HepG2 (cell line): ENCODE measurements around the gene C5orf15. TPM values are rescaled to one million over a fixed set of nuclear protein-coding genes. Genes with fewer than 3 reads are reported as not detected.

Source experiments
- ATAC-seq: fragments of 200-7000 bp; cut with Tn5 transposase; 3 replicates; pipeline ENCODE4 v1.9.1; 2020; ENCODE audit warnings: mild to moderate bottlenecking, moderate library complexity
- BruUV-seq: library from RNA; stranded (reverse); fragments of 400-500 nt; replicated peaks from 2 replicates; lab custom pipeline; 2021; lab: Mats Ljungman, UMichigan
- CTCF ChIA-PET: fragments of 300-600 bp; formaldehyde crosslinking; extraction: SDS; loops from one replicate; lab custom pipeline; 2021; ENCODE audit warnings: low total read pairs, inconsistent platforms, low intra/inter-chr PET ratio; lab: Yijun Ruan, JAX
- POLR2A ChIA-PET: fragments of 350-600 bp; sonication (Branson Sonifier 250); formaldehyde crosslinking; loops from one replicate; lab custom pipeline; 2020; ENCODE audit warnings: antibody characterized with exemption, inconsistent platforms; lab: Yijun Ruan, JAX
- DNase-seq: peaks from one replicate; pipeline ENCODE4 v3.0.0-alpha.2; 2015; ENCODE audit warnings: low spot score
- FAIRE-seq: peaks from 3 replicates; lab custom pipeline; 2011; peaks lifted over from hg19 to GRCh38; lab: Jason Lieb, UNC
- H2AFZ ChIP-seq: one replicate; pipeline ENCODE4 v1.6.1; 2011; ENCODE audit warnings: low read length, inconsistent platforms
- H3K27ac ChIP-seq: fragments of 300-600 bp; 3 replicates; pipeline ENCODE4 v1.8.0; 2011; ENCODE audit warnings: mixed run types, mild to moderate bottlenecking, mixed read lengths, low read length, inconsistent platforms; ENCODE audit not compliant: insufficient read depth; ENCODE audit errors: extremely low read length
- H3K27me3 ChIP-seq, 2 experiments: fragments of 200-600 bp in 1 of 2; 2 replicates in 1 of 2; 3 replicates in 1 of 2; pipeline versions ENCODE4 v1.6.0 to v1.8.0; 2011; ENCODE audit warnings: low read length in 2 of 2, mild to moderate bottlenecking in 2 of 2, moderate library complexity in 2 of 2, inconsistent platforms in 1 of 2; ENCODE audit not compliant: insufficient read depth in 2 of 2, control insufficient read depth in 1 of 2
- H3K36me3 ChIP-seq, 2 experiments: fragments of 200-600 bp in 1 of 2; replicated peaks in 1 of 2; 2 replicates in 1 of 2; 3 replicates in 1 of 2; pipeline versions ENCODE4 v1.5.1 to v1.8.0; 2011; ENCODE audit warnings: low read length in 2 of 2, inconsistent platforms in 1 of 2; ENCODE audit not compliant: insufficient read depth in 2 of 2, control insufficient read depth in 1 of 2
- H3K4me1 ChIP-seq: 2 replicates; pipeline ENCODE4 v1.5.1; 2012; ENCODE audit warnings: low read length, inconsistent platforms; ENCODE audit not compliant: insufficient read depth
- H3K4me2 ChIP-seq: 2 replicates; pipeline ENCODE4 v1.6.0; 2011; ENCODE audit warnings: low read depth, low read length, inconsistent platforms
- H3K4me3 ChIP-seq, 3 experiments: fragments of 200-600 bp in 1 of 3; sonication (generic), shearing (Covaris generic) in 1 of 3; replicated peaks in 1 of 3; 2 replicates each; pipeline ENCODE4 v1.5.1; 2011 to 2016; ENCODE audit warnings: low read length in 3 of 3, inconsistent platforms in 2 of 3, low read depth in 2 of 3, mild to moderate bottlenecking in 2 of 3, control low read depth in 1 of 3, mixed read lengths in 1 of 3; ENCODE audit not compliant: insufficient read depth in 1 of 3
- H3K79me2 ChIP-seq: one replicate; pipeline ENCODE4 v1.6.1; 2011; ENCODE audit warnings: low read length, inconsistent platforms; ENCODE audit not compliant: insufficient read depth
- H3K9ac ChIP-seq: 2 replicates; pipeline ENCODE4 v1.6.0; 2011; ENCODE audit warnings: mild to moderate bottlenecking, low read depth, low read length, inconsistent platforms; ENCODE audit not compliant: insufficient read depth
- H3K9me3 ChIP-seq: 2 replicates; pipeline ENCODE4 v1.5.1; 2012; ENCODE audit warnings: mild to moderate bottlenecking, low read length
- H4K20me1 ChIP-seq: 2 replicates; pipeline ENCODE4 v1.6.0; 2011; ENCODE audit warnings: inconsistent platforms, mild to moderate bottlenecking, low read length, moderate library complexity; ENCODE audit not compliant: insufficient read depth
- CHD2 ChIP-seq: IDR thresholded peaks from 2 replicates; pipeline ENCODE4 v1.6.1; 2011; ENCODE audit warnings: low read depth, low read length, improper control_type of control experiment
- DNMT1 ChIP-seq: sonication (generic); formaldehyde crosslinking; IDR thresholded peaks from 2 replicates; pipeline ENCODE4 v1.5.1; 2020; ENCODE audit warnings: mild to moderate bottlenecking, missing genetic modification reagents
- FOXA1 ChIP-seq, 2 experiments: fragments of 450-650 bp in 1 of 2; sonication (generic) in 1 of 2; formaldehyde crosslinking in 1 of 2; IDR thresholded peaks; 2 replicates each; pipeline versions ENCODE4 v1.4.0 to v1.6.1; 2016 to 2020; ENCODE audit warnings: missing genetic modification reagents in 1 of 2
- GATA4 ChIP-seq: sonication (generic); IDR thresholded peaks from 2 replicates; pipeline ENCODE4 v1.6.1; 2016; ENCODE audit warnings: antibody characterized with exemption, low read depth, borderline replicate concordance
- MYNN ChIP-seq: sonication (generic); formaldehyde crosslinking; IDR thresholded peaks from 2 replicates; pipeline ENCODE4 v1.4.0; 2020; ENCODE audit warnings: mild to moderate bottlenecking, low read depth, missing genetic modification reagents
- PAF1 ChIP-seq: IDR thresholded peaks from 2 replicates; pipeline ENCODE4 v1.6.1; 2016; ENCODE audit warnings: missing genetic modification reagents, missing compliant biosample characterization
- RBFOX2 ChIP-seq: fragments of 200-400 bp; formaldehyde crosslinking; IDR thresholded peaks from 2 replicates; pipeline ENCODE4 v1.6.1; 2017; ENCODE audit warnings: low read depth, mild to moderate bottlenecking, low read length
- SAP130 ChIP-seq: IDR thresholded peaks from 2 replicates; pipeline ENCODE4 v1.6.1; 2016; ENCODE audit warnings: low read depth
- SETDB1 ChIP-seq: sonication (generic); formaldehyde crosslinking; IDR thresholded peaks from 2 replicates; pipeline ENCODE4 v1.5.1; 2020; ENCODE audit warnings: missing genetic modification reagents, mild to moderate bottlenecking, borderline replicate concordance
- TRIM24 ChIP-seq: sonication (generic); formaldehyde crosslinking; IDR thresholded peaks from 2 replicates; pipeline ENCODE4 v1.8.0; 2022; ENCODE audit warnings: mild to moderate bottlenecking, missing genetic modification reagents
- ZFX ChIP-seq: sonication (generic); formaldehyde crosslinking; IDR thresholded peaks from 2 replicates; pipeline ENCODE4 v1.4.0; 2020; ENCODE audit warnings: mild to moderate bottlenecking, low read depth, missing genetic modification reagents, moderate library complexity
- ZNF567 ChIP-seq: sonication (generic); formaldehyde crosslinking; IDR thresholded peaks from 2 replicates; pipeline ENCODE4 v1.8.1; 2023; ENCODE audit warnings: mild to moderate bottlenecking, missing genetic modification reagents, borderline replicate concordance
- ZNF660 ChIP-seq: sonication (generic); formaldehyde crosslinking; IDR thresholded peaks from 2 replicates; pipeline ENCODE4 v1.5.1; 2020; ENCODE audit warnings: mild to moderate bottlenecking, low read depth, missing genetic modification reagents, borderline replicate concordance
- WGBS: methylation state at CpG from one replicate; pipeline ENCODE4 v1.1.6; 2017; ENCODE audit warnings: low lambda C conversion rate; 5-methylcytosine and 5-hydroxymethylcytosine counted together
- in situ Hi-C: cut with HindIII; loops from 2 replicates; pipeline ENCODE4 v1.10.0; 2017; ENCODE audit warnings: low pct_unique_long_range_greater_than_20kb; ENCODE audit not compliant: extremely low pct_ligation_motif_present
- intact Hi-C: fragments of 100-400 bp; cut with micrococcal nuclease; formaldehyde crosslinking; loops from one replicate; pipeline ENCODE4 v1.10.0; 2022; ENCODE audit not compliant: unreplicated experiment
- polyA plus RNA-seq, 8 experiments: library from polyadenylated mRNA; depleted of rRNA in 3 of 8; stranded (reverse) in 7 of 8; unstranded in 1 of 8; fragments of >200 nt; fragmentation: Illumina TruSeq in 4 of 8; extraction: Trizol in 4 of 8; gene quantifications; 2 replicates each; pipeline versions ENCODE4 v1.2.1 to v1.2.3, GENCODE V29; 2011 to 2016; ENCODE audit warnings: low read depth in 4 of 8, missing spikeins in 1 of 8, mixed read lengths in 1 of 8; ENCODE audit not compliant: insufficient read depth in 1 of 8
- total RNA-seq, 5 experiments: library from RNA; depleted of rRNA; stranded (reverse); fragments of >200 nt; fragmentation: Illumina TruSeq; extraction: Trizol; gene quantifications; 2 replicates each; pipeline ENCODE4 v1.2.3, GENCODE V29; 2016; ENCODE audit warnings: low read depth in 1 of 5
- TF ChIP-seq, protein P1 (sequence below): sonication (generic); formaldehyde crosslinking; conservative IDR thresholded peaks from 2 replicates; pipeline ENCODE4 v1.8.0; 2022; ENCODE audit warnings: mild to moderate bottlenecking, moderate library complexity, missing genetic modification reagents
- TF ChIP-seq, protein P2 (sequence below): fragments of 450-650 bp; IDR thresholded peaks from 2 replicates; pipeline ENCODE4 v1.6.1; 2016
- TF ChIP-seq, protein P3 (sequence below): sonication (generic); formaldehyde crosslinking; IDR thresholded peaks from 2 replicates; pipeline ENCODE4 v1.5.0; 2020; ENCODE audit warnings: missing genetic modification reagents
- TF ChIP-seq, protein P4 (sequence below): sonication (generic); formaldehyde crosslinking; IDR thresholded peaks from 2 replicates; pipeline ENCODE4 v1.5.0; 2020; ENCODE audit warnings: missing genetic modification reagents, mild to moderate bottlenecking, borderline replicate concordance
- TF ChIP-seq, protein P5 (sequence below): sonication (generic); formaldehyde crosslinking; IDR thresholded peaks from 2 replicates; pipeline ENCODE4 v1.4.0; 2020; ENCODE audit warnings: missing genetic modification reagents

Gene C5orf15
- total and polyA plus RNA-seq, 2 of the 13 experiments (the other 11 are each of a cell fraction or from before 2014, with no cell fraction given): 58.5 to 82.7 TPM

DNA sequence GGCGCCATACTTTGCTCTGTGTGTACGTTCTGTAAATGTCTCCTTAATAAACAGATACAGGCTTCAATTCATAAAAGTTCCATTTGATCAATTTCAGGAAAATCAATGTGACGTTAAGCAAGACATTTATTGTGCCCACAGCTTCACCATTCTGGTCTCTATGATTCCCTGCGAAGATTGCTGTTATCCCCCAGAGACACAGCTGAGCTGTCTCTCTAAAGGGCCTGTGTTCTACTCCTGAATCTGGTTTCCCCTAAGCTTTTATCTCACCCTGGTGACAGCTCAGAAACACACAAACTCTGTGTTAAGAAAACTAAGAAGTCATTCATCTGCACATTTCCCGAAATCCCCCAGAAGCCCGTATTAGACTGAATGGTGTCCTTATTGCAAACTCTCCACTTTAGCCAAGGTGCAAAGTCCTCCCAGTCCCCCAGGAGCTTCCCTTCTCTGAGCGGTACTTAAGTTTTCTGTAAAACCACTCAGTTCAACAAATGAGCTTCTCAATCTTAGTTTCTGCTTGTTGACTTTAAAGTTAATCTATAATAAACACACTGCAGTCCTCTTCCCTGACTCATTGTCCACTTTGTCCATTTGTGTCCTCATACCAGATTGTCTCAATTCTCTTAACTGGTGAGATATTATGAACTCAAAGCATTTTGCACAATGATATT, 1.4 kb upstream of the C5orf15 start:
- Histone ChIP-seq H3K9me3 (no peaks in the 10 kb centered on the region), H2AFZ (no peak overlapping the region), H4K20me1 (no peaks in the 10 kb centered on the region), H3K79me2 (peaks cover 35% of the 10 kb centered on the region), H3K9ac (peak overlapping the region; percentile 95), H3K27ac (peak overlapping the region; percentile 93), H3K27me3 (no peaks in the 10 kb centered on the region; a peak in 1 of 5 replicates), H3K4me1 (peaks cover 51% of the 10 kb centered on the region), H3K4me2 (peak overlapping the region; percentile 90), H3K36me3 (peaks cover 11 to 20% of the 10 kb centered on the region in 2 experiments; a peak in 4 of 5 replicates), H3K4me3 (peak overlapping the region; percentile 80 to 98 (median 93))
- 2% methylated on average over 7 of the region's 7 CpGs for WGBS
- FAIRE-seq (peak; percentile 96), DNase-seq (peak; percentile 94), ATAC-seq (peak; percentile 61)
- POLR2A ChIA-PET: interaction anchor here (0.8 to 5.0 kb wide), 18 partner anchors 9 to 1103 kb away, joined by 3 to 94 read pairs (median 6); partner anchors contain the start of genes GDF9, PPP2CA, UQCRQ and VDAC1
- in situ Hi-C loops (no loop called here), intact Hi-C loops (loop anchor here (1.0 kb wide), 1 partner anchor 8 kb away; no protein-coding TSS in a partner anchor)
- CTCF ChIA-PET: no interaction called here
- BruUV-seq: TSS peak; percentile 43
- no peak for TF ChIP-seq SETDB1 (CRISPR knock-in tag)
- TF ChIP-seq, protein P1, sequence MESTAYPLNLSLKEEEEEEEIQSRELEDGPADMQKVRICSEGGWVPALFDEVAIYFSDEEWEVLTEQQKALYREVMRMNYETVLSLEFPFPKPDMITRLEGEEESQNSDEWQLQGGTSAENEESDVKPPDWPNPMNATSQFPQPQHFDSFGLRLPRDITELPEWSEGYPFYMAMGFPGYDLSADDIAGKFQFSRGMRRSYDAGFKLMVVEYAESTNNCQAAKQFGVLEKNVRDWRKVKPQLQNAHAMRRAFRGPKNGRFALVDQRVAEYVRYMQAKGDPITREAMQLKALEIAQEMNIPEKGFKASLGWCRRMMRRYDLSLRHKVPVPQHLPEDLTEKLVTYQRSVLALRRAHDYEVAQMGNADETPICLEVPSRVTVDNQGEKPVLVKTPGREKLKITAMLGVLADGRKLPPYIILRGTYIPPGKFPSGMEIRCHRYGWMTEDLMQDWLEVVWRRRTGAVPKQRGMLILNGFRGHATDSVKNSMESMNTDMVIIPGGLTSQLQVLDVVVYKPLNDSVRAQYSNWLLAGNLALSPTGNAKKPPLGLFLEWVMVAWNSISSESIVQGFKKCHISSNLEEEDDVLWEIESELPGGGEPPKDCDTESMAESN (CRISPR knock-in tag): 0 out of 2 replicates have a peak, but pooled peaks have one; percentile 16
- no peak for TF ChIP-seq MYNN (CRISPR knock-in tag)
- TF ChIP-seq, protein P2, sequence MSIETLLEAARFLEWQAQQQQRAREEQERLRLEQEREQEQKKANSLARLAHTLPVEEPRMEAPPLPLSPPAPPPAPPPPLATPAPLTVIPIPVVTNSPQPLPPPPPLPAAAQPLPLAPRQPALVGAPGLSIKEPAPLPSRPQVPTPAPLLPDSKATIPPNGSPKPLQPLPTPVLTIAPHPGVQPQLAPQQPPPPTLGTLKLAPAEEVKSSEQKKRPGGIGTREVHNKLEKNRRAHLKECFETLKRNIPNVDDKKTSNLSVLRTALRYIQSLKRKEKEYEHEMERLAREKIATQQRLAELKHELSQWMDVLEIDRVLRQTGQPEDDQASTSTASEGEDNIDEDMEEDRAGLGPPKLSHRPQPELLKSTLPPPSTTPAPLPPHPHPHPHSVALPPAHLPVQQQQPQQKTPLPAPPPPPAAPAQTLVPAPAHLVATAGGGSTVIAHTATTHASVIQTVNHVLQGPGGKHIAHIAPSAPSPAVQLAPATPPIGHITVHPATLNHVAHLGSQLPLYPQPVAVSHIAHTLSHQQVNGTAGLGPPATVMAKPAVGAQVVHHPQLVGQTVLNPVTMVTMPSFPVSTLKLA: no peak
- TF ChIP-seq RBFOX2: peak; percentile 86
- no peak for TF ChIP-seq GATA4
- no peak; the same call in 1 of the 2 replicates for TF ChIP-seq PAF1 (CRISPR knock-in tag)
- no peak for TF ChIP-seq ZNF660 (CRISPR knock-in tag)
- TF ChIP-seq SAP130 (CRISPR knock-in tag): peak; percentile 57
- 0 out of 2 replicates have a peak, but pooled peaks have one; percentile 16 for TF ChIP-seq CHD2
- TF ChIP-seq, protein P3, sequence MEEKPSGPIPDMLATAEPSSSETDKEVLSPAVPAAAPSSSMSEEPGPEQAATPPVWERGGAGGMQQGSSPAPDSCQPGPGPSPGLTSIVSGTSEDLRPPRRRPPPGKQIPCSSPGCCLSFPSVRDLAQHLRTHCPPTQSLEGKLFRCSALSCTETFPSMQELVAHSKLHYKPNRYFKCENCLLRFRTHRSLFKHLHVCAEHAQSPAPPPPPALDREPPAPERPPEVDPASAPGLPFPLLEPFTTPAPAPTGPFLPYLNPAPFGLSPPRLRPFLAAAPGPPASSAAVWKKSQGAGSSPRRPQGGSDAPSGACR (CRISPR knock-in tag): no peak
- TF ChIP-seq ZNF567 (CRISPR knock-in tag): no peak
- peak; percentile 32; the same call in 1 of the 2 replicates for TF ChIP-seq ZFX (CRISPR knock-in tag)
- TF ChIP-seq FOXA1 (IDR thresholded peaks at IDR 0.05): peak; percentile 71
- peak; percentile 91 for TF ChIP-seq FOXA1 (CRISPR knock-in tag; IDR thresholded peaks at IDR 0.05)
- TF ChIP-seq, protein P4, sequence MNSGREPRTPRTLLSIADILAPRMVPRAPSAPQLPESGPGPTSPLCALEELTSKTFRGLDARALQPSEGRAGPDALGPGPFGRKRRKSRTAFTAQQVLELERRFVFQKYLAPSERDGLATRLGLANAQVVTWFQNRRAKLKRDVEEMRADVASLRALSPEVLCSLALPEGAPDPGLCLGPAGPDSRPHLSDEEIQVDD (CRISPR knock-in tag): no peak
- TF ChIP-seq DNMT1: no peak
- TF ChIP-seq, protein P5, sequence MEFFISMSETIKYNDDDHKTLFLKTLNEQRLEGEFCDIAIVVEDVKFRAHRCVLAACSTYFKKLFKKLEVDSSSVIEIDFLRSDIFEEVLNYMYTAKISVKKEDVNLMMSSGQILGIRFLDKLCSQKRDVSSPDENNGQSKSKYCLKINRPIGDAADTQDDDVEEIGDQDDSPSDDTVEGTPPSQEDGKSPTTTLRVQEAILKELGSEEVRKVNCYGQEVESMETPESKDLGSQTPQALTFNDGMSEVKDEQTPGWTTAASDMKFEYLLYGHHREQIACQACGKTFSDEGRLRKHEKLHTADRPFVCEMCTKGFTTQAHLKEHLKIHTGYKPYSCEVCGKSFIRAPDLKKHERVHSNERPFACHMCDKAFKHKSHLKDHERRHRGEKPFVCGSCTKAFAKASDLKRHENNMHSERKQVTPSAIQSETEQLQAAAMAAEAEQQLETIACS (CRISPR knock-in tag): no peak
- no peak for TF ChIP-seq TRIM24 (CRISPR knock-in tag)
